Stimulated activated CD4-positive, alpha-beta T cell treated with anti-CD3 and anti-CD28 coated beads, TNF-alpha, amount 100 ng/mL, for 48 hours (primary cell): ENCODE data around the gene ZNF3.

Source experiments
- DNase-seq, 3 donors: peaks; one replicate each; pipeline ENCODE4 v3.0.0-alpha.2; 2020; ENCODE audit warnings: low read depth in 3 of 3

The ZNF3 gene

GRCh38 chr7:100088621-100089457 is 7.3 kb upstream of the ZNF3 start, which contains the start of gene COPS6:
COPS6 (plus strand) TSS chr7:100088969; CDS start chr7:100088991, 22 bp downstream.
- peak; percentile 70 to 87 (median 86) for DNase-seq

- no peak for DNase-seq
Measured at GRCh38 chr7:100088095-100088620, 6.6 kb upstream of the ZNF3 start.

- no peak for DNase-seq
Measured at GRCh38 chr7:100087055-100087750, 5.7 kb upstream of the ZNF3 start.

- DNase-seq: no peak
Measured at GRCh38 chr7:100085515-100085914, 4.0 kb upstream of the ZNF3 start.

GRCh38 chr7:100082978-100083377 is 1.5 kb upstream of the ZNF3 start:
- DNase-seq: no peak

- DNase-seq: no peak
Measured at GRCh38 chr7:100080907-100081534, 502 bp downstream of the ZNF3 start.

- DNase-seq: no peak
Measured at GRCh38 chr7:100079024-100079560, 2.4 kb downstream of the ZNF3 start.

- no peak for DNase-seq
Measured at GRCh38 chr7:100077205-100077604, 4.3 kb downstream of the ZNF3 start.

GRCh38 chr7:100075418-100075817 is 6.1 kb downstream of the ZNF3 start:
- no peak for DNase-seq

GRCh38 chr7:100074841-100075240 is 6.7 kb downstream of the ZNF3 start:
- DNase-seq: no peak

- no peak for DNase-seq
Measured at GRCh38 chr7:100072462-100072861, 9.1 kb downstream of the ZNF3 start.

- no peak for DNase-seq
Measured at GRCh38 chr7:100071018-100071723, 10.4 kb downstream of the ZNF3 start.

- DNase-seq: no peak
Measured at GRCh38 chr7:100069991-100070390, 11.5 kb downstream of the ZNF3 start.

- DNase-seq: no peak
Measured at GRCh38 chr7:100066953-100067352, 14.6 kb downstream of the ZNF3 start.

GRCh38 chr7:100065452-100066186 is 15.9 kb downstream of the ZNF3 start:
- no peak for DNase-seq

GRCh38 chr7:100064162-100064561 is 17.4 kb downstream of the ZNF3 start:
- no peak for DNase-seq

GRCh38 chr7:100063376-100063775 is 18.1 kb downstream of the ZNF3 start:
- DNase-seq: no peak

GRCh38 chr7:100061518-100062193 is 19.9 kb downstream of the ZNF3 start:
- DNase-seq: no peak

GRCh38 chr7:100059251-100059739 is 22.2 kb downstream of the ZNF3 start:
- no peak for DNase-seq

- DNase-seq: no peak
Measured at GRCh38 chr7:100057006-100057405, 24.5 kb downstream of the ZNF3 start.
